Ureter (tissue), 1 donor: ENCODE results near the gene B2M. TPM values are rescaled to one million over a fixed set of nuclear protein-coding genes. Genes with fewer than 3 reads are reported as not detected.

Experiments
- total RNA-seq: library from RNA; stranded (reverse); gene quantifications from one replicate; pipeline ENCODE4 v1.2.4, GENCODE V29; 2023
- donor health status: DM: yes; HTN: yes; CAD: no.

The B2M gene
- total RNA-seq, 1 donor from 2014 or later = 1,566 TPM

Other genes with a start within 250 kb of the B2M start
- gene EIF3J, start 174.4 kb upstream of the B2M start, total RNA-seq = 82.9 TPM
- 155 TPM for gene SPG11, start 47.9 kb upstream of the B2M start, total RNA-seq
- gene PATL2, start 194 bp upstream of the B2M start, total RNA-seq = 4.0 TPM
- gene TRIM69, start 25.0 kb downstream of the B2M start, total RNA-seq = 25.7 TPM
- gene TERB2, start 245.2 kb downstream of the B2M start, total RNA-seq = not detected